ENCODE results near the gene ACAP3.

DNA sequence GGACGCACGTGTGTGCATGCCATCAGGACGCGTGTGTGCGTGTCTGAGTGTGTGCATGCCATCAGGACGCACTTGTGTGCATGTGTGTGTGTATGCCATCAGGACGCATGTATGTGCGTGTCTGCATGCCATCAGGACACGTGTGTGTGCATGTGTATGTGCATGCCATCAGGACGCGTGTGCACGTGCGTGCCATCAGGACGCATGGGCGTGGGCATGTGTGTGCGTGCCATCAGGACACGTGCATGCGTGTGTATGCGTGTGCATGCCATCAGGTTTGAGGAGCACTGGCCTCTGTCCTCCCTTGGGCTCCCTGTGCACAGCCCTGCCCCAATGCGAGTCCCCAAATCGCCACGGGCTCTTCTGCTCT, 48.6 kb downstream of the ACAP3 start:
- TF ChIP-seq, protein P1, sequence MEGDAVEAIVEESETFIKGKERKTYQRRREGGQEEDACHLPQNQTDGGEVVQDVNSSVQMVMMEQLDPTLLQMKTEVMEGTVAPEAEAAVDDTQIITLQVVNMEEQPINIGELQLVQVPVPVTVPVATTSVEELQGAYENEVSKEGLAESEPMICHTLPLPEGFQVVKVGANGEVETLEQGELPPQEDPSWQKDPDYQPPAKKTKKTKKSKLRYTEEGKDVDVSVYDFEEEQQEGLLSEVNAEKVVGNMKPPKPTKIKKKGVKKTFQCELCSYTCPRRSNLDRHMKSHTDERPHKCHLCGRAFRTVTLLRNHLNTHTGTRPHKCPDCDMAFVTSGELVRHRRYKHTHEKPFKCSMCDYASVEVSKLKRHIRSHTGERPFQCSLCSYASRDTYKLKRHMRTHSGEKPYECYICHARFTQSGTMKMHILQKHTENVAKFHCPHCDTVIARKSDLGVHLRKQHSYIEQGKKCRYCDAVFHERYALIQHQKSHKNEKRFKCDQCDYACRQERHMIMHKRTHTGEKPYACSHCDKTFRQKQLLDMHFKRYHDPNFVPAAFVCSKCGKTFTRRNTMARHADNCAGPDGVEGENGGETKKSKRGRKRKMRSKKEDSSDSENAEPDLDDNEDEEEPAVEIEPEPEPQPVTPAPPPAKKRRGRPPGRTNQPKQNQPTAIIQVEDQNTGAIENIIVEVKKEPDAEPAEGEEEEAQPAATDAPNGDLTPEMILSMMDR (IDR thresholded peaks at IDR 0.05): no peak
- TF ChIP-seq POLR2A (IDR thresholded peaks at IDR 0.05) (no peak), POLR2AphosphoS5 (IDR thresholded peaks at IDR 0.05) (no peak)

Measured in breast epithelium (tissue), 3 donors.